Vagina (tissue), 2 donors: ENCODE measurements around the gene AANAT. TPM values are rescaled to one million over a fixed set of nuclear protein-coding genes. Genes with fewer than 3 reads are reported as not detected.

Experiments
- DNase-seq, 2 donors: peaks; one replicate each; pipeline ENCODE4 v3.0.0-alpha.2; 2017; ENCODE audit errors: extremely low spot score in 2 of 2
- H3K27ac ChIP-seq: fragments of 200-600 bp; sonication (generic); one replicate; pipeline ENCODE4 v1.5.1; 2019
- H3K27me3 ChIP-seq: fragments of 200-600 bp; sonication (generic); one replicate; pipeline ENCODE4 v1.5.1; 2019
- H3K36me3 ChIP-seq, 2 donors: fragments of 200-600 bp; sonication (generic); one replicate each; pipeline ENCODE4 v1.5.1; 2017 to 2019
- H3K4me1 ChIP-seq: fragments of 200-600 bp; sonication (generic); one replicate; pipeline ENCODE4 v1.5.1; 2019
- H3K4me3 ChIP-seq, 2 donors: fragments of 200-600 bp; sonication (generic); 1 replicate in 1 of 2; 2 replicates in 1 of 2; pipeline ENCODE4 v1.5.1; 2016 to 2019
- H3K9me3 ChIP-seq: fragments of 200-600 bp; sonication (generic); one replicate; pipeline ENCODE4 v1.5.1; 2019
- POLR2A ChIP-seq, 2 donors: fragments of 450-650 bp; IDR thresholded peaks; one replicate each; pipeline ENCODE4 v1.6.1; 2017; ENCODE audit warnings: antibody characterized with exemption in 2 of 2, mild to moderate bottlenecking in 2 of 2, moderate library complexity in 2 of 2
- POLR2AphosphoS5 ChIP-seq, 2 donors: sonication (generic); formaldehyde crosslinking; IDR thresholded peaks; one replicate each; pipeline ENCODE4 v1.9.0; 2017; ENCODE audit warnings: antibody characterized with exemption in 2 of 2, mild to moderate bottlenecking in 2 of 2, low read depth in 1 of 2; ENCODE audit not compliant: insufficient read depth in 1 of 2
- intact Hi-C: fragments of 100-400 bp; cut with DNase I; formaldehyde crosslinking; loops from one replicate; pipeline ENCODE4 v1.15.1; 2023
- total RNA-seq: library from RNA; depleted of rRNA; stranded (reverse); fragments of >200 nt; gene quantifications from one replicate; pipeline ENCODE4 v1.2.3, GENCODE V29; 2016
- TF ChIP-seq, protein P1 (sequence below), 3 experiments: fragments of 450-650 bp in 2 of 3; fragments of 200-600 bp in 1 of 3; sonication (generic) in 1 of 3; IDR thresholded peaks; one replicate each; pipeline ENCODE4 v1.5.1; 2017 to 2019; ENCODE audit warnings: antibody characterized with exemption in 3 of 3, mild to moderate bottlenecking in 2 of 3, moderate library complexity in 2 of 3

The AANAT gene
- total RNA-seq: not detected

DNA sequence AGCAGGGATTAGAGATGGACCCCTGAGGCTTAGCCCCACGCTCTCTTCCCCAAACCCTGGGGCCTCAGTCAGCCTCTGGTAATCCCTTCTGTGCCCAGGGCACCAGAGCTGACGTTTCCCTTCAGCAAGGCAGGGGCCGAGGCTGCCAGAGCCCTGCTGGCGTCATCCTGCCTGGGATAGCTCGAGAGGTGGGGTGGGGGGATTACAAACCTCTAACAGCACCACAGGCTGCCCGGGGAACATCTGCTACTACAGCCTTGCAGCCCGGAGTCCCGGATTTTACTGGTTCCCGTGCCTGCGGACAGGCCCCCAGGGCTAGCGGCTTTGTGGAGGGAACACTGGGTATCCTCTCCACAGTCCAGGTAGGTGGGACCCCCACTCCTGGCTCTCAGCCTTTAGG lies at the start of gene AANAT:
Gene AANAT, plus strand, starts transcription at position 238 of the 400 bp plus-strand sequence. CDS start 1,144 bp downstream, outside the sequence.
- Histone ChIP-seq H3K4me1 (no peaks in the 10 kb centered on the region), H3K9me3 (no peaks in the 10 kb centered on the region), H3K4me3 (no peak within 1 kb of the TSS), H3K27ac (no peak within 1 kb of the TSS), H3K36me3 (peaks cover 0 to 6% of the 10 kb centered on the region in 2 donors), H3K27me3 (no peaks in the 10 kb centered on the region)
- intact Hi-C loops: loop anchor here (10.0 kb wide), 1 partner anchor 77 kb away; the partner anchor contains the start of gene PRCD
- TF ChIP-seq, protein P1, sequence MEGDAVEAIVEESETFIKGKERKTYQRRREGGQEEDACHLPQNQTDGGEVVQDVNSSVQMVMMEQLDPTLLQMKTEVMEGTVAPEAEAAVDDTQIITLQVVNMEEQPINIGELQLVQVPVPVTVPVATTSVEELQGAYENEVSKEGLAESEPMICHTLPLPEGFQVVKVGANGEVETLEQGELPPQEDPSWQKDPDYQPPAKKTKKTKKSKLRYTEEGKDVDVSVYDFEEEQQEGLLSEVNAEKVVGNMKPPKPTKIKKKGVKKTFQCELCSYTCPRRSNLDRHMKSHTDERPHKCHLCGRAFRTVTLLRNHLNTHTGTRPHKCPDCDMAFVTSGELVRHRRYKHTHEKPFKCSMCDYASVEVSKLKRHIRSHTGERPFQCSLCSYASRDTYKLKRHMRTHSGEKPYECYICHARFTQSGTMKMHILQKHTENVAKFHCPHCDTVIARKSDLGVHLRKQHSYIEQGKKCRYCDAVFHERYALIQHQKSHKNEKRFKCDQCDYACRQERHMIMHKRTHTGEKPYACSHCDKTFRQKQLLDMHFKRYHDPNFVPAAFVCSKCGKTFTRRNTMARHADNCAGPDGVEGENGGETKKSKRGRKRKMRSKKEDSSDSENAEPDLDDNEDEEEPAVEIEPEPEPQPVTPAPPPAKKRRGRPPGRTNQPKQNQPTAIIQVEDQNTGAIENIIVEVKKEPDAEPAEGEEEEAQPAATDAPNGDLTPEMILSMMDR (IDR thresholded peaks at IDR 0.05): no peak
- TF ChIP-seq POLR2A (IDR thresholded peaks at IDR 0.05): no peak
- TF ChIP-seq POLR2AphosphoS5 (IDR thresholded peaks at IDR 0.05; ENCODE audit: insufficient read depth in 1 of 2, low read depth in 1 of 2): no peak
- DNase-seq: no peak

DNA sequence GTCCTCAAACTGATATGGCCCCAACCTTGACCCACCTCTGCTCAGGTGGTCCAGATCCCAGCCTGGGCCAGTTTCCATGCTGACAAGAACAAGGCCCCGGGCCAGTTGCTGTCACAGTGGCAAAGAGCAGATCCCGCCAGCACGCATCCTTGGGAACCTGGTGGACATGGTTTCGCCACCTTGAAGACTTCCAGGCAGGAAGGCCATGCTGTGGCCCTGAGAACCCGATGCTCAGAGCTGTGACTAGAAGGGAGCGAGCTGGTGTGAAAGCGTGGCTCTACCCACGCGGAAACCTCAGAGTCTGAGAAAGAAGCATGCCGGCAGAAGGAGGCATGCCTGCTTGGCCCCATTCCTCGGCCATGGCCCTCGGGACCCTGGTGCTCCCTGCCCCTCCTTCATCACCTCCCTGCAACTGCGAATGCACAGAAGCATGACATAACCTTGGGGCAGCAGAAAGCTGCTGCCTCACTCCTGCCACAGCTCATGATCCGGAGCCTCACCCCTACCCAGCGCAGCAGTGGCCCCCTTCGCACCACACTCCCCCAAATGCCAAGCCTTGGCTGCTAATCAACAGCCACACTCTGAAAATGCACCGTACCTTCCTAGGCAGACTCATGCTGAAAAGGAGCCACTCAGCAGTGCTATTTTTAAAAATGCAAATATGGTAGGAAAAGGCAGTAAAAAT lies 47.7 kb upstream of the AANAT start:
- no peak overlapping the region for H3K4me3 ChIP-seq
- TF ChIP-seq, protein P1 (IDR thresholded peaks at IDR 0.05): no peak
- TF ChIP-seq POLR2AphosphoS5 (IDR thresholded peaks at IDR 0.05; ENCODE audit: insufficient read depth in 1 of 2, low read depth in 1 of 2) (no peak), POLR2A (IDR thresholded peaks at IDR 0.05) (no peak)
- no peaks in the 10 kb centered on the region for H3K36me3 ChIP-seq
- intact Hi-C loops: no loop called here
- H3K27me3 ChIP-seq: no peaks in the 10 kb centered on the region
- H3K9me3 ChIP-seq: no peaks in the 10 kb centered on the region
- DNase-seq: peak in 1 of 2 donors; percentile 81
- H3K4me1 ChIP-seq: peaks cover 26% of the 10 kb centered on the region
- H3K27ac ChIP-seq: no peak overlapping the region

DNA sequence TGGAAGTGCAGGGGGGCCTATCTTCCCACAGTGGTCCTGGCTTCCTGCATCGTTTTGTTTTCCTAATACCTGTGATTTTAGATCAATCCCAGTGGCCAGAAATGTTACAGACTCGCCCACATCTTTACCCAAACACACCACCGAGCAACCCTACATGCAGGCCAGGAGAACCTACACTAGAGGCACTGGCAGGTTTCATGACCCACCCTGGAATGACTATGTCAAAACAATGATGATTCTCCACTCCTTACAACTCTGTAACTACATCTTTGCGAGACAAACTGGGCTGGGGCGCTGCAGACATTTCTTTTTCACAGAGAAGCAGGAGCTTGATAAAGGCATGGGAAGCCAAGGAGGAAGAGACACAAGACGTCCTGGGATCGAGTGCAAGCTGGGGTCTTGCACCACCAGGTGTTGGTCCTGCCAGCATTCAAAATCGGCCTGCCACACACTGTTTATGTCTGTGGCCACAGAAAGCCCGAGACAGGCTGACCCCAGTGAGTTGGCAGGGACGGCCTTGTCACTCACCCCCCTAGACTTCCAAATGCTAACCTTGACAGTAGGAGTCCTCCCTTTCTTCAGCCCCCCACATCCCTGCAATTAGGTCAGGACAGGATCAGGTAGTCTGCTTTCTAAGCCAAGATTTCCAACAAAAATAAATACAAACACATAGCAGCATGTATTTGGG lies 46.9 kb upstream of the AANAT start:
- intact Hi-C loops: no loop called here
- no peaks in the 10 kb centered on the region for H3K27me3 ChIP-seq
- H3K4me1 ChIP-seq: peaks cover 18% of the 10 kb centered on the region
- H3K4me3 ChIP-seq: no peak overlapping the region
- H3K9me3 ChIP-seq: no peaks in the 10 kb centered on the region
- no peak overlapping the region for H3K27ac ChIP-seq
- DNase-seq: no peak
- no peak for TF ChIP-seq POLR2A (IDR thresholded peaks at IDR 0.05)
- no peak for TF ChIP-seq POLR2AphosphoS5 (IDR thresholded peaks at IDR 0.05; ENCODE audit: insufficient read depth in 1 of 2, low read depth in 1 of 2)
- TF ChIP-seq, protein P1 (IDR thresholded peaks at IDR 0.05): no peak
- no peaks in the 10 kb centered on the region for H3K36me3 ChIP-seq

DNA sequence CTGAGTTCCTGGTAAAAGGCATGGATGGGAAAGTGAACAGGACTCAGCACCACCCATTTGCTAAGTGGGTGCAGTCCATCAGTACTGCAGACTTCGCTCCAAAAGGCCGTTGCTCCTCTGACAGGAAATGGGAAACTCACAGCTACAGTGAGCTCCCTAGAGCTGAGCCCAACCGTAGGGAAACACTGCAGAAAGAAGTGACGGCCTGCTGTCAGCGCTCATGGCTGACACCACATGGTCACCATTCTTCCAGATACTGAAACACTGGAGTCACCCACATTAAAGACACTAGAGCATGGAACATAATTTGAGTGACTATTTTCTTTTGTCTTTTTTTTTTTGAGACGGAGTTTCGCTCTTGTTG lies 46.4 kb upstream of the AANAT start:
- intact Hi-C loops: no loop called here
- H3K27ac ChIP-seq: no peak overlapping the region

More for the DNA sequence above, 46.4 kb upstream of the AANAT start:
- DNase-seq: no peak
- TF ChIP-seq POLR2A (IDR thresholded peaks at IDR 0.05): no peak
- TF ChIP-seq, protein P1 (IDR thresholded peaks at IDR 0.05): no peak
- no peak for TF ChIP-seq POLR2AphosphoS5 (IDR thresholded peaks at IDR 0.05; ENCODE audit: insufficient read depth in 1 of 2, low read depth in 1 of 2)
- Histone ChIP-seq H3K9me3 (no peaks in the 10 kb centered on the region), H3K27me3 (no peaks in the 10 kb centered on the region), H3K4me3 (no peak overlapping the region), H3K4me1 (peaks cover 18% of the 10 kb centered on the region), H3K36me3 (no peaks in the 10 kb centered on the region)
